HL-60 (cell line): Measurements from ENCODE around the gene TRERF1.

ENCODE experiments used
- GABPA ChIP-seq: IDR thresholded peaks from 2 replicates; pipeline ENCODE4 v1.6.1; 2012; ENCODE audit warnings: low read depth
- POLR2AphosphoS5 ChIP-seq: IDR thresholded peaks from 2 replicates; pipeline ENCODE4 v1.6.1; 2012; ENCODE audit warnings: low read depth
- REST ChIP-seq: IDR thresholded peaks from 2 replicates; pipeline ENCODE4 v1.6.1; 2012; ENCODE audit warnings: low read depth; ENCODE audit not compliant: insufficient replicate concordance
- TF ChIP-seq, protein P1 (sequence below): IDR thresholded peaks from one replicate; pipeline ENCODE4 v1.5.1; 2011; ENCODE audit warnings: low read length, control low read depth, inconsistent platforms; ENCODE audit not compliant: insufficient read depth

DNA sequence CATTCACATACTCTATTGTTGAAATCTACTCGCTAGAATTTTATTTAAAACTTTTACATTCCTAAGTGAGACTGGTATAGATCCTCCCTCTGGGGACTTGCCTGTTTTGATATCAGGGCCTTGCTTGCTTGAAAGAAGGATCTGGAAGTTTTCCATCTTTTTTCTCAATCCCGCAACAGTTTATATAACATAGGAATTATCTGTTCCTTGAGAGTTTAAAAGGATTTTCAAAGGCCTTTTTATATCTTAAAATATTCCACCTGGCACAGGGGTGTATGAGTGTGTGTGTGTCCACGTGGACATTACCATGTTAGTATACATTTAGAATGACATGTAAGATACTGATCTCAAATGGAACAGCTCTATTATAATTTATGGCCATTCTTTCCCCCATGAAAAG lies 96.3 kb downstream of the TRERF1 start:
- TF ChIP-seq, protein P1, sequence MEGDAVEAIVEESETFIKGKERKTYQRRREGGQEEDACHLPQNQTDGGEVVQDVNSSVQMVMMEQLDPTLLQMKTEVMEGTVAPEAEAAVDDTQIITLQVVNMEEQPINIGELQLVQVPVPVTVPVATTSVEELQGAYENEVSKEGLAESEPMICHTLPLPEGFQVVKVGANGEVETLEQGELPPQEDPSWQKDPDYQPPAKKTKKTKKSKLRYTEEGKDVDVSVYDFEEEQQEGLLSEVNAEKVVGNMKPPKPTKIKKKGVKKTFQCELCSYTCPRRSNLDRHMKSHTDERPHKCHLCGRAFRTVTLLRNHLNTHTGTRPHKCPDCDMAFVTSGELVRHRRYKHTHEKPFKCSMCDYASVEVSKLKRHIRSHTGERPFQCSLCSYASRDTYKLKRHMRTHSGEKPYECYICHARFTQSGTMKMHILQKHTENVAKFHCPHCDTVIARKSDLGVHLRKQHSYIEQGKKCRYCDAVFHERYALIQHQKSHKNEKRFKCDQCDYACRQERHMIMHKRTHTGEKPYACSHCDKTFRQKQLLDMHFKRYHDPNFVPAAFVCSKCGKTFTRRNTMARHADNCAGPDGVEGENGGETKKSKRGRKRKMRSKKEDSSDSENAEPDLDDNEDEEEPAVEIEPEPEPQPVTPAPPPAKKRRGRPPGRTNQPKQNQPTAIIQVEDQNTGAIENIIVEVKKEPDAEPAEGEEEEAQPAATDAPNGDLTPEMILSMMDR = no peak
- no peak for TF ChIP-seq GABPA
- TF ChIP-seq REST = no peak
- TF ChIP-seq POLR2AphosphoS5 = no peak
